SKM-1 treated with dmso at 0.1 percent for 144 hours (cell line): ENCODE data around the gene DVL2.

Source experiments
- DNase-seq: peaks from one replicate; lab custom pipeline; 2025; ENCODE audit not compliant: unreplicated experiment; lab: John Stamatoyannopoulos, UW

The DVL2 gene

GRCh38 chr17:7238420-7239090, 4.2 kb upstream of the DVL2 start:
- DNase-seq = no peak

DNA sequence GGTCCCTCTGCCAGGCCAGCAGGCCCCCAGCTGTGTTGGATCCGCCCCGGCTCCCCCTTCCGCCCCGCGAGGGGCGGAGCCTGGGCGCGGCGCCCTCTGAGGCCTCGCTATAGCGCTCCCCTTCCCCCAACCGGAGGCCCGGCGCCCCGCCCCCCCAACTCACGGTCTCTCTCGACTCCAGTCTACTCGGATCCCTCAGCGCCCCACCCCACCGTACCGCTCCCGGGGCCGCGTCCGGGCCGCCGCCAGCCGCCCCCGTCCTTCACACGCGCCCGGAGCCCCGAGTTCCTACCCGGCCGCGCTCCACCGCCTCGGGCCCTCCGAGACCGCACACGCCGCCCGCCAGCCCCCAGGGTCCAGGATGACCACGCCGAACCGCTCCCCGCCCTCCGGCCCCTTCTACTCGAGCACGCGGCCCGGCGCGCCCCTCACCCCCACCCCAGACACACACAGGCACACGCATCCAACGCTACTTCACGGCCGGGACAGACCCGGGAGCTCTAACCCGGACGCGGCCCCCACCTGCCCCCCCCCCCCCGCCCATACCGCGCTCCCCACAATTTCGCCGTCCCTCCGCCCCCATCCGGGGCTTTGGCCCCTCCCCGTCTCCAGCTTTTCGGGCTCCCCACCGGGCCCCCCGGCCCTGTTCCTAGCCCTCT, 3.6 kb upstream of the DVL2 start:
- no peak for DNase-seq

GRCh38 chr17:7237266-7237760, 3.0 kb upstream of the DVL2 start:
- DNase-seq = no peak

DNA sequence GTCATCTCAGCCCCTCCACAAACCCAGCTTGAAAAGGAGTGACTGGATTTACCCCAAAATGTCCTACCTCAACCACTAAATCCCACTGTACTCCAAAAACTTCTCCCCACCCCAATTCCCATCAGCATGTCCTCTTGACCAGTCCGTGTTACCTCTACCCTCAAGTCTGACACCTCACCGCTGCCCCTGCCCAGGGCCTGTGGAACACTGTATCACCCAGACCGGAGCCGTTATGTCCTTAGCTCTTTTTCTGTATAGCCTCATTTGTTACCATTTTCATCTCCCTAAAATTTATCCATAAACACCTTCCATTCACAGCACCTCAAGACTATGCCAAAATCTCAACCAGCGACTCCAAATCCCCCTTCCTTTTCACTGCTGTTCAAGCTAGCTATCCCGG, 2.5 kb upstream of the DVL2 start:
- no peak for DNase-seq

DNA sequence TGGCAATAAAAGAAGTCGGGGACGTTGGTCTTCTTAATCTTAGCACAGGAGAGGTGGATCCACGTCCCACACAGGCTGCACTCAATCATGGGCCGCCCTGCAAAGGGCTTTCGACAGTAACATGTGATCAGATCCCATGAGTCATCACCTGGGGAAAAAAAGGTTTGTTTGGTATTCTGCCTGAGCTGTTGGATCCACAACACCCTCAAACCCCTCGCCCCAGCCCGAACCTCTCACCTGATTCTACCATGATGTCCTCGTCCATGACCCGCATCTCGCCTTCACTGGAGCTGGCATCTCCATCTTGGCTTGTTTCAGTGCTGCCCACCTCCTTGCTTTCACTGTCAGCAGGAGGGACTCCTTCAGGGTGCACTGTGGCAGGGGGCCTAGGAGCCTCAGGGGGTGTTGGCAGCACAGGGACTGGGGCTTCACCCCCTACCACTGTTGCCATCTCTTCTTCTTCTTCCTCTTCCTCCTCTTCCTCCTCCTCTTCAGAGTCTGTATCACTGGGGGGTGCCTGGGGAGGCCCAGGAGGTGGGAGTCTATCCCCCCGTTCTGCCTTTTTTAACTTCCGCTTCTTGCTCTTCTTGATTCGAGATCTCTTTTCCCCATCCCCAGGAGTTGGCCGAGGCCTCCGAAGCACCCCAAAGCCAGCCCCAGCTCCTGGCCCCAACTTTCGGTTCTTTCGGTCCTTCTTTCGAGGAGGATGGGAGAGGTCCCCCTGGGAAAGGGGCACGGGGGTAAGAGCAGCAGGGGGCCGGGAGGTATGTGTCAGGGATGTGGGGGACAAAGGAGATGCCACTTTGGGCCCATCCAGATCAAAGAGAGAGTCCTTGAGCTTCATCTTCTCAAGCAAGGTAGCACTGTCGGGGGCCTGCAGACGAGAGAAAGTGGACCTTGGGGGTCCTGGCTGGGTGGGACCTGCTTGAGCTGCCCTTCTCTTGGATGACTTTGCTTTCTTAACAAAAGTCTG, 1.7 kb upstream of the DVL2 start:
- DNase-seq = no peak

- no peak for DNase-seq
Measured at GRCh38 chr17:7233701-7234082, 625 bp downstream of the DVL2 start.

GRCh38 chr17:7232114-7232513, 2.2 kb downstream of the DVL2 start:
- DNase-seq = no peak

GRCh38 chr17:7229504-7229903, 4.8 kb downstream of the DVL2 start:
- no peak for DNase-seq

GRCh38 chr17:7228920-7229319, 5.4 kb downstream of the DVL2 start:
- DNase-seq = no peak

DNA sequence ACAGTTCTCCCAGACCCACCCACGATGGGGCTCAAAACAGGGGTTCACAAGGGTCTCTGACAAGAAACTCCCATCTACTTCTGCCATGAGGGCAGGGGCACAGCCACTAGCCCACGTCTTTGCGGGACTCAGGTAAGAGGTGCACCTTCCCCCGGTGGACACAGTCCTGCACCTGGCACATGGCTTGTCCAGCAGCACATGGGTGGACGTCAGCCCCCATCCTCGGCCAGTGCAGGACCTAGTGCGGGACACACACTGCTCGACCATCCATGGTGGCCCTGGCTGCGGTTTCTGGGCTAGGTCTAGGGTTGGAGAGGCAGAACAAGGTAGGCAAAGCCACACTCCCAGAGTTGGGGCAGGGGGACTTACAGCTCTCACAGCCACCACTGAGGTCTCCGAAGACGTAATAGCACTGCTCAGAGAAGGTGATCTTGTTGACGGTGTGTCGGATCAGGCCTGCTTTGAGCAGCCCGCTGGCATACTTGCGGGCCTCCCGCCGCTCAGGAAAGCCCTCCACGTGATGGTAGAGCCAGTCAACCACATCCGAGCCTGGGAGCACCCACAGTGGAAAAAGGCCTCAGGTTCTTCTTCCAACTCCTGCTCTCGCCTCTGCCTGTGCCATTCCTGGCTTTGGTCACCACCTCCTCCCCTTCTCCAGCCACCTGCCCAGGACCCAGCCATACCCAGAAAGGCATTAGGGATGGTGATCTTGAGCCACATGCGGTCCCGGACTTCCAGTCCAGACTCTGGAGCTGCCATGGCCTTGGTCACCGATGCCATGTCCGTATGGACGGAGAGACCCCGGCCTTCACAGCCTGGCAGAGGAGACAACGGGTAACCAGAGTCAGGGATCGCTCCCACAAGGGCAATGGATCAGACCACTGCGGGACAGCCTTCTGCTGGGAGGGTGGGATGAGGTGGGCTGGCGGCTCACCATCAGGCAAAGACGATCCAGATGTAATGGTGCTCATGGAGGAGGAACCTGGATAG, 7.3 kb downstream of the DVL2 start:
- DNase-seq = no peak

DNA sequence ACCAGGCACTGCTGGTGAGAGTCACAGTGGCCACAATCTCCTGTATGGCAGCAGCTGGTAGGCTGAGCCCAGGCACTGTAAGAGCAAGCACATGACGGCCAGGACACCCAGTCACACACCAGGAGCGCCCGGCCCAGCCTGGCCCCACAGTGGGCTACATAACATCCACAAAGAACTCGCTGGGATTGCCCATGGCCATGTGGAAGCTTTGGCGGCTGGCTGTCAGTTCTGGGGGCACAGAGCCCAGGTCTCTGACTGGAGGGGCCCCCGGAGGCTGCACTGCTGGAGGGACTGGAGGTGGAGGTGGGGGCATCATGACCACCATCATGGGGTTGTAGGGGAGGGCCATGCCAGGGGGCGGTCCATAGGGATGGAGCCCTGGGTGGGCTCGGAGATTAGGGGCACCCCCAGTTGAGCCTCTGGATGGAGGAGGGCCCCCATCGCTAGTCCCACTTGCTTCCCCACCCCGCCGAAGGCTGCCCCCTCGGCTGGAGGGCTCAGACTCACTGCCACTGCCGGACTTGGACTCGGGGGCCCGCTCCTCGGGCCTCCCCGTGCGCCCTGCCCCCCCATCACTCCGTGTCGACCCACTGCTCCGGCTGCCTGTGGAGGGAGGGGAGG, 8.5 kb downstream of the DVL2 start:
- DNase-seq = no peak

DNA sequence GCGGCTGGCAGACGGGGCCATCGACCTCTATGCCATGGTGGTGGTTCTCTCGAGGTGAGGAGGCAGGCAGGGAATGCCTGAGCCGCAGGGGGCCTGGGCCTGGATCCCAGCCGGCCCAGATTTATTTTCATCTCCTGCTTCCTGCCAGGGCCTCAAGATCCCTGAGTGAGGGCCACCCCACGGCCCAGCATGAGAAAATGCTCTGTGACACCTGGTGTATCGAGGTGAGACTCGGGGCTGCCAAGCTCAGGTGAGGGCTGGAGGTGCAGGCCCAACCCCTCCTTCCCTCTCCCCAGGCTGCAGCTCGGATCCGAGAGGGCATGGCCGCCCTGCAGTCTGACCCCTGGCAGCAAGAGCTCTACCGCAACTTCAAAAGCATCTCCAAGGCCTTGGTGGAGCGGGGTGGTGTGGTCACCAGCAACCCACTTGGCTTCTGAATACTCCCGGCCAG, 9.6 kb downstream of the DVL2 start:
- no peak for DNase-seq

DNA sequence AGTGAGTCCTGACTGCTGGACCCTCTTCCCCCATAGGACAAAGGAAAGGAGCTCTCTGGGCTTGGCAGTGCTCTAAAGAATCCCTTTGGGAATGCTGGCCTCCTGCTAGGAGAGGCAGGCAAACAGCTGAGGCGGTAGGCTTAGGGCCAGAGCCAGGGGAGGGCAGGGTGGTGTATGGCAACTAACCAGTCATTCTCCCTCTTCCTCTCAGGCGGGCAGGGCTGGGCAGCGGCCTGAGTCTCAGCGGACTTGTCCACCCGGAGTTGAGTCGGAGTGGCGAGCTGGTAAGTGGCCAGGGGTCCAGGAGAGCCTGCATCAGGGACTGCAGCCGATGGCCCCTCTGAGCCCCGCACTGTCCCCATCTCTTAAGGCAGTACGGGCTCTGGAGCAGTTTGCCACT, 10.2 kb downstream of the DVL2 start:
- no peak for DNase-seq

GRCh38 chr17:7223375-7223774, 10.9 kb downstream of the DVL2 start:
- no peak for DNase-seq

- DNase-seq = no peak
Measured at GRCh38 chr17:7222972-7223292, 11.4 kb downstream of the DVL2 start.

- no peak for DNase-seq
Measured at GRCh38 chr17:7222093-7222971, 12.0 kb downstream of the DVL2 start.

- DNase-seq = no peak
Measured at GRCh38 chr17:7221278-7222092, 12.8 kb downstream of the DVL2 start.

- no peak for DNase-seq
Measured at GRCh38 chr17:7220593-7221277, 13.6 kb downstream of the DVL2 start.
